ENCODE results near the gene OBP2A. TPM values are rescaled to one million over a fixed set of nuclear protein-coding genes. Genes with fewer than 3 reads are reported as not detected.
"Not testable (repeated sequence)": the region's sequence is repeated elsewhere in the genome, so short reads cannot be mapped to it uniquely, and the experiment has no call there.

OBP2A gene
- total RNA-seq, 2 experiments from 2014 or later: not detected

DNA sequence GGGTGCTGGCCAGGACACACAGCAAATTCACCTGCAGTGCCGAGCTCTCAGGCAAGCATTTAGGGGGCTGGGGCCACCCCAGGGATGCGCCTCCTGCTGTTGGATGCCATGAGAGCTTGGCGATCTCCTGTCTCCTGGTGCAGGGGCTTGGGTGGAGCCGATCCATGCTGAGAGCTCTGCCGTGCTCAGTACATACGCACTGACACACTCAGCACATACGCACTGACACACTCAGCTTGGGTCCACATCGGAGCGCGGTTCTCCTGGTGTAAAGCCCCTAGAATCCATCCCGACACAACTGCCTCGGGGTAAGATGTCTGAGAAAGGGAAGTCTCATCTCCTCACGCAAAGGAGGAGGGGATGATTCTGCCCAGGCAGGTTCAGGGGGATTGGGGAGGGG is 10.3 kb upstream of the OBP2A start:
- H3K36me3 Mint-ChIP-seq (ENCODE audit: low read depth); H3K27ac Mint-ChIP-seq; DNase-seq; CTCF ChIA-PET; H3K4me1 Mint-ChIP-seq (ENCODE audit: low read depth); ATAC-seq; H3K9me3 Mint-ChIP-seq (ENCODE audit: insufficient read depth); POLR2A ChIA-PET; H3K4me3 Mint-ChIP-seq; H3K27me3 Mint-ChIP-seq (ENCODE audit: low read depth): not testable (repeated sequence)

DNA sequence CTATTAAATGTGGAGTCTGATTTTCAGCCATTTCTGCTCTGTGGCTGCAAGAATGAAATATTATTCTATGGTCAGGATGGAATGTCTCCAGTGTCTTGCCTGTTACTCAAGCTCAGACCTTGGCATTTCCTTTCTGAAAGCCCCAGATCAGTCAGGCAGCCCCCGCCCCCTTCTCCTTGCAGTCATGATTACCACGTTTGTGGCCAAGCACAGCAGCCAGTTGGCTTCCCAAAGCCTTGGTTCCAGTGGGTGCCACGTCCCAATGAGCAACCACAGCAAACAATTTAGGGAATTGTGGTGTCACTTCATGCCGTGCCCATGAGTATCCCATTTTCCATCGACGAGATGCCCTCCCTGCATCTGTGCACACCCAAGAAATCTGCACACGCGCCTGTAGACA is 9.7 kb upstream of the OBP2A start:
- ChIA-PET POLR2A (no interaction called here), CTCF (no interaction called here)
- Mint-ChIP-seq H3K36me3 (ENCODE audit: low read depth) (no peaks in the 10 kb centered on the region), H3K4me3 (no peak overlapping the region), H3K27me3 (ENCODE audit: low read depth) (peaks cover 10% of the 10 kb centered on the region), H3K9me3 (ENCODE audit: insufficient read depth) (no peaks in the 10 kb centered on the region), H3K27ac (no peak overlapping the region), H3K4me1 (ENCODE audit: low read depth) (no peaks in the 10 kb centered on the region)
- no peak for ATAC-seq
- DNase-seq: no peak

DNA sequence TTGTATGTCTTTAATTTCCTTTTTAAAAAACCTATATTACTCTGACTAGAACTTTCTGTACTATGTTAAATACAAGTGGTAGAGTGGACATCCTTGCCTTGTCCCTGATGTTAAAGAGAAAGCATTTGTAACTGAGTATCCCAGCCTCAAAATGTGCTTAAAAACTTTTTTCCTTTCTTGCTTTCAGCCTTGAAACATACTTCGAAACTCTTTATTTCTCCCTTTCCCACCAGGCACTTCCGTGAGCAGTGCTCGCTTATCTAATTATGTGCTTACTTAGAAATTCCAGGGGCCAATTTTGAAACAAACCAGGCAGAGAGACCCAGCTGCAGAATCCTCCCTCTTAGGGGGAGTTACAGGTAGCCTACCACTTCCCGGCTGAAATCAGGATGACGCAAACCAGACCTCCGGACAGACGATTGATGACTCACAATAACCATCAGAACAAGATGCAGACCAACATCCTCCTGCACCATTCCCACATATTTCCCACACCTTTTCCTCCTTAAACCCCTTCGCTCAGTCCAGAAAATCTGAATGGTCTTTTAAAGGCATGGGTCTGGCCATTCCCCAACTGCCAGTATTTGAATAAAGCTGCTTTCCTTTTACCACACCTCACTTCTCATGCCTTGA is 2.5 kb upstream of the OBP2A start:
- H3K27me3 Mint-ChIP-seq (ENCODE audit: low read depth); DNase-seq; H3K9me3 Mint-ChIP-seq (ENCODE audit: insufficient read depth); H3K36me3 Mint-ChIP-seq (ENCODE audit: low read depth); H3K4me3 Mint-ChIP-seq; CTCF ChIA-PET; POLR2A ChIA-PET; ATAC-seq; H3K4me1 Mint-ChIP-seq (ENCODE audit: low read depth); H3K27ac Mint-ChIP-seq: not testable (repeated sequence)

DNA sequence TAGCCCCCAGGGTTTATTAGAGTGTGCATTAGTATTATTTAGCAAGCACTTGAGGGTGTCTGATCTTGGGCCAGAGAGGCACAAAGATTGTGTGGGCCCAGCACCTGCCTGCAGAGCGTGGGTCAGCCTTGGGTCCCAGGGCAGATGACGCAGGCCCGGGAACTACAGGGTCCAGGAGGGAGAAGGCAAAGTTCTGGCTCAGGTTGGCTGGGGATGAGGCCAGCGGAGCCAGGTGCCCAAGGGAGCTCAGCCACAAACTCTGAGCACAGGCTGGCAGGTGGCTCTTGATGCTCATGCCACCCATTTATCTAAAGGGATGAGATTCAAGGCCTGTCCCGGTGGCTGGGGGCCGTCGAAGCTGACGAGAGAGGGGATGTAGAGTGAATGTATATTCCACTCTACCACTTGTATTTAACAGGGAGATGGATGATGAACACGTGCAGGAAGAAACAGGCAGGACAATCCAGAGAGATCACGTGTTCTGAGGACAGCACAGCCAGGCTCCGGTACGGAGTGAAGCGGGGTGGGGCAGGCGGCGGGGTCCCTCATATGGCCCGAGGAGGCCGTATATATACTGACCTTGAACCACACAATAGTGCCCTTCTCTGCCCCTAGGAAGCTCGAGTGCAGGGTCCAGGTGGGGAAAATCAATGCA is 818 bp upstream of the OBP2A start:
- H3K27ac Mint-ChIP-seq: no peak overlapping the region
- POLR2A ChIA-PET: no interaction called here
- H3K27me3 Mint-ChIP-seq (ENCODE audit: low read depth): peaks cover 9% of the 10 kb centered on the region
- H3K4me3 Mint-ChIP-seq: no peak overlapping the region
- no peaks in the 10 kb centered on the region for H3K9me3 Mint-ChIP-seq (ENCODE audit: insufficient read depth)
- CTCF ChIA-PET: no interaction called here
- H3K36me3 Mint-ChIP-seq (ENCODE audit: low read depth): no peaks in the 10 kb centered on the region
- H3K4me1 Mint-ChIP-seq (ENCODE audit: low read depth): no peaks in the 10 kb centered on the region
- DNase-seq (no peak), ATAC-seq (no peak)

DNA sequence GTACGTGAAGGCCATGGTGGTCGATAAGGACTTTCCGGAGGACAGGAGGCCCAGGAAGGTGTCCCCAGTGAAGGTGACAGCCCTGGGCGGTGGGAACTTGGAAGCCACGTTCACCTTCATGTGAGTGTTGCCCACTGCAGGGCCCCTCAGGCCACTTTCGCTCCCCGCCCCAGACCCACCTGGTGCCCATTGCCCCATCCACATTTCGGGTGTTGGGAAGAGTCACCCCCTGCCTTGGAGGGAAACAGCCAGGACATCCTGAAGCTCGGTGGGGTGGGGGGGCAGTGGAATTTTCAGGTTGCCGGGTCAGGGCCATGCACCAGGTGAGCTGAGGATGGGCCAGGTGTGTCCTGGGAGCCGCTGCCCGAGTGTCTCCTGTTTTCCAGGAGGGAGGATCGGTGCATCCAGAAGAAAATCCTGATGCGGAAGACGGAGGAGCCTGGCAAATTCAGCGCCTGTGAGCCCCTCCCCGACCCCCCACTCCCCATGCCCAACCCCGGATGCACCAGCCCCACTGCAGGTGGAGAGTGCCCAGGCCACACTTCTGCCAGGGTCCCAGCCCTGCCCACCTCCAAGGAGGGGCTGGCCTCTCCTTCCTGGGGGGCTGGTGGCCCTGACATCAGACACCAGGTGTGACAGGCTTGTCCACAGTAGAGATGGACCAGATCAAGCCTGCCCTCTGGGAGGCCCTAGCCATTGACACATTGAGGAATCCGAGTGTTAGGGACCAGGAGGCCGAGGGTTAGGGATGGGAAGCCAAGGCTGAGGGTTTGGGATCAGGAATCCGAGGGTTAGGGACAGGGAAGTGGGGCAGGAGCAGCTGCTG is 1.1 kb downstream of the OBP2A start:
- H3K27ac Mint-ChIP-seq; H3K4me1 Mint-ChIP-seq (ENCODE audit: low read depth); ATAC-seq; H3K4me3 Mint-ChIP-seq; DNase-seq; CTCF ChIA-PET; H3K36me3 Mint-ChIP-seq (ENCODE audit: low read depth); H3K27me3 Mint-ChIP-seq (ENCODE audit: low read depth); H3K9me3 Mint-ChIP-seq (ENCODE audit: insufficient read depth); POLR2A ChIA-PET: not testable (repeated sequence)

DNA sequence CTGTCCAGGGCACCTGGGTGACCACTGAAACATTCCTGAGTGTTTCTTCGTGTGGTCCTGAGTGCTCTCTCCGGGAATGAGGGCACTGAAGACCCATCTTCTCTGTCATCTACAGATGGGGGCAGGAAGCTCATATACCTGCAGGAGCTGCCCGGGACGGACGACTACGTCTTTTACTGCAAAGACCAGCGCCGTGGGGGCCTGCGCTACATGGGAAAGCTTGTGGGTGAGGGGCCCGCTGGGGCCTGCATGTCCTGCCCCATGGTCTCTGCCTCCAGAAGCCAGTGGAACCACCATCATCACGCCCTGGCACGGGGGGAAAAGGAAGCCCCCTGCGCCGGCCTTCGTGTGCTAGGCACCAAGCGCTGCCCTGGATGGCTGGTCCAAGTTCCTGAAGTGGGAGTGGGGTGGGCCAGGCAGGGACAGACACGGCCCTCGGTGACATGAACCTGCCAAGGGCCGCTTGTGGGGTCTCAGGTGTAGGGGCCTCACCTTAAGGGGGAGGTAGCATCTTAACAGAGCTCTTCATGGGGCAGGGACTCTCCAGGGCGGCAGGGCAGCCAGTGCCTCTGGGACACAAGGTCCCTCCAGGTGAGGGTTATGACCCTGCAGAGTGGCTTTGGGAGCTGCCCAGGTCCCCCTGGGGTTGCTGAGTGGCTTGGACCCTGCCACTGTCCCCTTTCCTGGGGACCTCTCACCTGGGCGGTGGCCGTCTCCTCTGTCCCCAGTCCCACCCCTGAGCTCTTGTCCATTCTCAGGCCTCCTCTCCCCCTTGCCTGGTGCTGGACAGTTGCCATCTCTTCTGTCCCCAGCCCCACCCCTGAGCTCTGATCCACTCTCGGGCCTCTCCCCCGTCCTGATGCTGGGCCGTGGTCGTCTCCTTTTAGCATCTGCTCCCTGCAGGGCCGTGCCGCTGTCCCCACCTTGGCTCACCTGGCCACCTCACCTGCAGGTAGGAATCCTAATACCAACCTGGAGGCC is 2.1 kb downstream of the OBP2A start:
- Mint-ChIP-seq H3K27ac (no peak overlapping the region), H3K9me3 (ENCODE audit: insufficient read depth) (no peaks in the 10 kb centered on the region), H3K36me3 (ENCODE audit: low read depth) (no peaks in the 10 kb centered on the region), H3K27me3 (ENCODE audit: low read depth) (peaks cover 5% of the 10 kb centered on the region), H3K4me3 (no peak overlapping the region), H3K4me1 (ENCODE audit: low read depth) (no peaks in the 10 kb centered on the region)
- DNase-seq (no peak), ATAC-seq (no peak)
- CTCF ChIA-PET: no interaction called here
- POLR2A ChIA-PET: no interaction called here

DNA sequence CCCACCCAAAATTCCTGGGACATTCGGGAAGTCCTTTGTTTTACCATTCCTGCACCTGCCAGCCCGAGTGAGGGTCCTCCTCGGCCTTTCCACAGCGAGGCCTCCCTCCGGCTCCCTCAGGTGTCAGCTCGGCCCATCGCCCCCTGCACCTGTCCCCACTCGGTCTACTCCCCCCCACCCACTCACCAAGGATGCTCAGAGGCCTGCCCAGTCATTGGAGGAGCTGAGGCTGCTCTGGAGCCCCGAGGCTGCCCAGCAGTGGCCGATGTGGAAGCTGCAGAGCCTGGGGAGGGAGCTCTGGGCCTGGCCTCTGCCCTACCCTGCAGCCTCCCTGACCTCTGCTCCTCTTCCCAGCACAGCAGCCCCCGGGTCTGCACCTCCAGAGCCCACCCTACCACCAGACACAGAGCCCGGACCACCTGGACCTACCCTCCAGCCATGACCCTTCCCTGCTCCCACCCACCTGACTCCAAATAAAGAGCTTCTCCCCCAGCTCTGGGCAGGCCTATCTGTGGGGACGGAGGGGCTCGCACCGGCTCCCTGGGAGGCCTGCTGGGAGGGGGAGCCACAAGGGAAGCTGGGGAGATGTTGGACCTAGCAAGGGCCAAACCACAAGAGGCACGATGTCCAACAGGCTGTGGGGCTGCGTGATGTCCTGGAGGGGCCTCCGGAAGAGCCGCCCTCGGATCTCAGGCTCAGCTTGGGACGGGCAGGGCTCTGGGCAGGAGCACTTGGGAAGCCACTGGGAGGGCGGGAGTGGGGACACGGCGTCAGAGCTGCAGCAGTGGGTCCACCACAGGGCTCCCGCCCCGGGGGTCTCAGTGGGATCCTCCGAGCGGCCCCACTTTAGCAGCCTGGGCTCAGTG is 3.8 kb downstream of the OBP2A start:
- DNase-seq; H3K36me3 Mint-ChIP-seq (ENCODE audit: low read depth); H3K4me1 Mint-ChIP-seq (ENCODE audit: low read depth); H3K27ac Mint-ChIP-seq; H3K4me3 Mint-ChIP-seq; ATAC-seq; POLR2A ChIA-PET; H3K9me3 Mint-ChIP-seq (ENCODE audit: insufficient read depth); H3K27me3 Mint-ChIP-seq (ENCODE audit: low read depth): not testable (repeated sequence)
- CTCF ChIA-PET: interaction anchor here (0.5 to 0.7 kb wide), 2 partner anchors 17 to 45 kb away, joined by 3 read pairs; no protein-coding TSS in a partner anchor

DNA sequence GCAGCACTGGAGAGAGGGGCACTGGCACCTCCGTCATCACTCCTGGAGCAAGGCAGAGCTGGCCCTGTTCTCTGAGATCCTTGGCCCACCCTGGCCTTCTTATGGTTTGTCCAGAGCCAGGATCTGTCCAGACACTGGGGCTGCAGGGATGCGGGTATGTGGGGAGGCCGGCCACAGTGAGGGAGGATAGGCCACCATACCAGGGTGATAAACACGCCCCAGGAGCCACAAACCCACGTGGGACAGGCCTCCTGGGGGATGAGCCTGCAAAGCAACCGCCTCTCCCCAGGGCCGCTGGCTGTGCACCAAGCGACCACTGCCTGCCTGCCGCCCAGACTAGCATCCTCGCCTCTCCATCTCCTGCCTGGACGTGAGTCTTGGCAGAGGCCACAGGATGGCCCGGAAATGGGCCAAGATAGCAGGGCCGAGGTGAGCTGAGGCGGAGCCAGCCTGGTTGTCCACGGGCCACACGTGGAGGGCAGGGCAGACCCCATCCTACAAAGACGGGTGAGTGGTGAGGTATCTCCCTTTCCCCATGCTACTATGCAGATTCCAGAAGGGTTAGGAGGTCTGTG is 4.5 kb downstream of the OBP2A start:
- Mint-ChIP-seq H3K27ac (no peak overlapping the region), H3K4me1 (ENCODE audit: low read depth) (no peaks in the 10 kb centered on the region), H3K27me3 (ENCODE audit: low read depth) (no peaks in the 10 kb centered on the region), H3K4me3 (no peak overlapping the region), H3K36me3 (ENCODE audit: low read depth) (no peaks in the 10 kb centered on the region), H3K9me3 (ENCODE audit: insufficient read depth) (no peaks in the 10 kb centered on the region)
- POLR2A ChIA-PET: no interaction called here
- CTCF ChIA-PET: interaction anchor here (0.5 to 0.7 kb wide), 2 partner anchors 16 to 46 kb away, joined by 3 read pairs; no protein-coding TSS in a partner anchor
- no peak for DNase-seq
- no peak for ATAC-seq

DNA sequence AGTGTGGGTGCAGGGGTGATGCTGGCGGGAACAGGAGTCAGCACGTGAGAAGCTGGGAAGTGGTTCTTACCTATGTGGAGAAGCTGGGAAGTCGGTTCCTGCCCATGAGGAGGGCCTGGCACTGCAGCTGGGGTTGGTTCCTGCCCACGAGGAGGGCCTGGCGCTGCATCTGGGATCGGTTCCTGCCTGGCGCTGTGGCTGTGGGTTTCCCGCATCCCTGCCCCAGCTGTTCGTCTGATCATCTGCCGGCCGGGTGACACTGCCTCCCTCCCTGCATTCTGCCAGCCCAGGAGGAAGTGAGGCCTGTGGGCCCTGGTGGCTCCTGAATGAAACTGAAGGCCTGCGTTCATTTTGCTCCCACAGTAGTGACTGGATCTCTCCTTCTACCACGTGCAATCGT is 5.1 kb downstream of the OBP2A start:
- H3K4me1 Mint-ChIP-seq (ENCODE audit: low read depth): no peaks in the 10 kb centered on the region
- ChIA-PET CTCF (no interaction called here), POLR2A (no interaction called here)
- H3K27ac Mint-ChIP-seq: no peak overlapping the region
- no peaks in the 10 kb centered on the region for H3K36me3 Mint-ChIP-seq (ENCODE audit: low read depth)
- H3K9me3 Mint-ChIP-seq (ENCODE audit: insufficient read depth): no peaks in the 10 kb centered on the region
- H3K27me3 Mint-ChIP-seq (ENCODE audit: low read depth): no peaks in the 10 kb centered on the region
- H3K4me3 Mint-ChIP-seq: no peak overlapping the region
- ATAC-seq: no peak
- no peak for DNase-seq

DNA sequence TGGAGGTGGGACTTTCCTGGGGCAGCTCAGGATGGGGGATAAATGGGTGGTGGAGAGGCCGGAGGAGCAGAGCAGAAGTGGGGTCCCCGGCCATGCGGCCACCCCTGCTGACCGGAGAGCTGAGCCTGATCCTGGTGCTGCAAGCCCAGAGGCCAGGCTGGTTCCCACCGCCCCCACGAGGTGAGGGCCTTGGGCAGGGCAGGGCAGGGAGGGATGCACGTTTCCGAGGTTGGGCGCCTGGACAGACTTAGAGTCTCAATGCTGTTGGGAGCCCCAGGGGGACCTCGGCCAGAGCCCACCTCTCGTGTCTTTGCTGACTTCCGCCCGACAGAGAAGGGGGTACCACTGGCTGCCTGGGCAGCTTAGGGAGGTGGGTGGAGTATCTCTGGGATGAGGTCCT is 5.5 kb downstream of the OBP2A start:
- no peak for ATAC-seq
- no peaks in the 10 kb centered on the region for H3K27me3 Mint-ChIP-seq (ENCODE audit: low read depth)
- H3K4me3 Mint-ChIP-seq: no peak overlapping the region
- no peak overlapping the region for H3K27ac Mint-ChIP-seq
- no peak for DNase-seq
- H3K36me3 Mint-ChIP-seq (ENCODE audit: low read depth): no peaks in the 10 kb centered on the region
- ChIA-PET POLR2A (no interaction called here), CTCF (no interaction called here)
- no peaks in the 10 kb centered on the region for H3K4me1 Mint-ChIP-seq (ENCODE audit: low read depth)
- no peaks in the 10 kb centered on the region for H3K9me3 Mint-ChIP-seq (ENCODE audit: insufficient read depth)
